Measurements from ENCODE around the gene SUV39H2.

The SUV39H2 gene

DNA sequence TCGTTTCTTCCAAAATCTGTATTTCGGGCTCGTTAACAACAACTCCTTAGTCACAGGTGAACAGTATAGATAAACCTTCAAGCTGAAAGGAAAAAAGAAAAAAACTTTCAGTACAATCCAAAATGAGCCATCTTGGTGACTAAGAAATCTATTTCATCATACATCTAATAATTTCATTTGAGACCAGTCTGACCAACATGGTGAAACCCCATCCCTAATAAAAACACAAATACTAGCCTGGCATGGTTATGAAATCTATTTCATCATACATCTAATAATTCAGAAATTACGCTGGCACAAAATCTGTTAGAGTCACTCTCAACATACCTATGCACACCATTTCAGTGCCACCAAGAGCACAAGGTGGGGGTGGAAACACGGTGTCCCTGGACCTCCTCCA is 66.4 kb downstream of the SUV39H2 start:
- WGBS (ENCODE audit: insufficient coverage): 100% methylated on average over 1 of the region's 5 CpGs
- Histone ChIP-seq H3K4me3 (ENCODE audit: control insufficient read depth in 1 of 7, extremely low read depth in 1 of 7, insufficient read depth in 4 of 7, low read depth in 2 of 7, low read length in 6 of 7) (no peak overlapping the region), H3K36me3 (ENCODE audit: control insufficient read depth in 4 of 4, insufficient read depth in 4 of 4, low read length in 3 of 4) (peaks cover 13 to 68% (median 38%) of the 10 kb centered on the region in 4 experiments), H3K27me3 (replicated peaks in 2 of 5; ENCODE audit: control insufficient read depth in 4 of 5, insufficient read depth in 5 of 5, low read length in 4 of 5) (no peaks in the 10 kb centered on the region), H3K4me1 (ENCODE audit: control extremely low read depth in 1 of 4, control insufficient read depth in 4 of 4, insufficient read depth in 4 of 4, low read length in 3 of 4) (peaks cover 0 to 9% (median 3%) of the 10 kb centered on the region in 4 experiments), H3K9me3 (ENCODE audit: control extremely low read depth in 1 of 5, control insufficient read depth in 4 of 5, insufficient read depth in 2 of 5, low read depth in 1 of 5, low read length in 4 of 5) (no peaks in the 10 kb centered on the region), H3K27ac (ENCODE audit: insufficient read depth in 1 of 2, low read depth in 1 of 2, low read length in 2 of 2, poor library complexity in 1 of 2, severe bottlenecking in 2 of 2) (no peak overlapping the region)
- POLR2A ChIA-PET: no interaction called here
- CTCF ChIA-PET: no interaction called here
- DNase-seq: no peak

- 100% methylated on average over 1 of the region's 1 CpG for whole genome bisulfite sequencing (ENCODE audit: insufficient coverage)
- POLR2A ChIA-PET: no interaction called here
- Histone ChIP-seq H3K4me1 (ENCODE audit: control extremely low read depth in 1 of 4, control insufficient read depth in 4 of 4, insufficient read depth in 4 of 4, low read length in 3 of 4) (peaks cover 6 to 28% (median 20%) of the 10 kb centered on the region in 4 experiments), H3K4me3 (ENCODE audit: control insufficient read depth in 1 of 7, extremely low read depth in 1 of 7, insufficient read depth in 4 of 7, low read depth in 2 of 7, low read length in 6 of 7) (no peak overlapping the region), H3K9me3 (ENCODE audit: control extremely low read depth in 1 of 5, control insufficient read depth in 4 of 5, insufficient read depth in 2 of 5, low read depth in 1 of 5, low read length in 4 of 5) (no peaks in the 10 kb centered on the region), H3K27me3 (replicated peaks in 2 of 5; ENCODE audit: control insufficient read depth in 4 of 5, insufficient read depth in 5 of 5, low read length in 4 of 5) (no peaks in the 10 kb centered on the region), H3K36me3 (ENCODE audit: control insufficient read depth in 4 of 4, insufficient read depth in 4 of 4, low read length in 3 of 4) (peaks cover 12 to 62% (median 35%) of the 10 kb centered on the region in 4 experiments), H3K27ac (ENCODE audit: insufficient read depth in 1 of 2, low read depth in 1 of 2, low read length in 2 of 2, poor library complexity in 1 of 2, severe bottlenecking in 2 of 2) (no peak overlapping the region)
- no peak for DNase-seq
- CTCF ChIA-PET: interaction anchor here (0.8 kb wide), 1 partner anchor 42 kb away, joined by 3 read pairs; no protein-coding TSS in a partner anchor
These were observed 68.6 kb downstream of the SUV39H2 start for GRCh38 chr10:14947268-14947667.

- ChIA-PET POLR2A (no interaction called here), CTCF (interaction anchor here (1.0 to 1.7 kb wide), 3 partner anchors 9 to 22 kb away, joined by 3 to 4 read pairs (median 3); partner anchors contain the start of gene MEIG1)
- no CpG with 5 or more reads among the region's 5 CpGs for WGBS (ENCODE audit: insufficient coverage)
- no peak for DNase-seq
- Histone ChIP-seq H3K9me3 (ENCODE audit: control extremely low read depth in 1 of 5, control insufficient read depth in 4 of 5, insufficient read depth in 2 of 5, low read depth in 1 of 5, low read length in 4 of 5) (no peaks in the 10 kb centered on the region), H3K4me1 (ENCODE audit: control extremely low read depth in 1 of 4, control insufficient read depth in 4 of 4, insufficient read depth in 4 of 4, low read length in 3 of 4) (peaks cover 15 to 42% (median 36%) of the 10 kb centered on the region in 4 experiments), H3K27me3 (replicated peaks in 2 of 5; ENCODE audit: control insufficient read depth in 4 of 5, insufficient read depth in 5 of 5, low read length in 4 of 5) (no peaks in the 10 kb centered on the region), H3K4me3 (ENCODE audit: control insufficient read depth in 1 of 7, extremely low read depth in 1 of 7, insufficient read depth in 4 of 7, low read depth in 2 of 7, low read length in 6 of 7) (no peak overlapping the region), H3K36me3 (ENCODE audit: control insufficient read depth in 4 of 4, insufficient read depth in 4 of 4, low read length in 3 of 4) (peaks cover 12 to 51% (median 31%) of the 10 kb centered on the region in 4 experiments), H3K27ac (ENCODE audit: insufficient read depth in 1 of 2, low read depth in 1 of 2, low read length in 2 of 2, poor library complexity in 1 of 2, severe bottlenecking in 2 of 2) (no peak overlapping the region)
These were observed 70.6 kb downstream of the SUV39H2 start for GRCh38 chr10:14949291-14949690.

GRCh38 chr10:14952851-14953423 is 74.3 kb downstream of the SUV39H2 start:
- Histone ChIP-seq H3K9me3 (ENCODE audit: control extremely low read depth in 1 of 5, control insufficient read depth in 4 of 5, insufficient read depth in 2 of 5, low read depth in 1 of 5, low read length in 4 of 5) (no peaks in the 10 kb centered on the region), H3K27ac (ENCODE audit: insufficient read depth in 1 of 2, low read depth in 1 of 2, low read length in 2 of 2, poor library complexity in 1 of 2, severe bottlenecking in 2 of 2) (peak overlapping the region in 1 of 2 experiments; percentile 82), H3K4me1 (ENCODE audit: control extremely low read depth in 1 of 4, control insufficient read depth in 4 of 4, insufficient read depth in 4 of 4, low read length in 3 of 4) (peaks cover 20 to 53% (median 43%) of the 10 kb centered on the region in 4 experiments), H3K27me3 (replicated peaks in 2 of 5; ENCODE audit: control insufficient read depth in 4 of 5, insufficient read depth in 5 of 5, low read length in 4 of 5) (no peaks in the 10 kb centered on the region), H3K36me3 (ENCODE audit: control insufficient read depth in 4 of 4, insufficient read depth in 4 of 4, low read length in 3 of 4) (peaks cover 0 to 21% (median 11%) of the 10 kb centered on the region in 4 experiments), H3K4me3 (ENCODE audit: control insufficient read depth in 1 of 7, extremely low read depth in 1 of 7, insufficient read depth in 4 of 7, low read depth in 2 of 7, low read length in 6 of 7) (peak overlapping the region; percentile 81 to 92 (median 88))
- ChIA-PET CTCF (interaction anchor here (0.8 to 1.8 kb wide), 6 partner anchors 17 to 154 kb away, joined by 3 to 4 read pairs (median 3); no protein-coding TSS in a partner anchor), POLR2A (no interaction called here)
- DNase-seq: no peak
- 64% methylated on average over 6 of the region's 10 CpGs for WGBS (ENCODE audit: insufficient coverage)

GRCh38 chr10:14953424-14954000 is 74.8 kb downstream of the SUV39H2 start:
- Histone ChIP-seq H3K9me3 (ENCODE audit: control extremely low read depth in 1 of 5, control insufficient read depth in 4 of 5, insufficient read depth in 2 of 5, low read depth in 1 of 5, low read length in 4 of 5) (no peaks in the 10 kb centered on the region), H3K4me1 (ENCODE audit: control extremely low read depth in 1 of 4, control insufficient read depth in 4 of 4, insufficient read depth in 4 of 4, low read length in 3 of 4) (peaks cover 20 to 53% (median 43%) of the 10 kb centered on the region in 4 experiments), H3K27me3 (replicated peaks in 2 of 5; ENCODE audit: control insufficient read depth in 4 of 5, insufficient read depth in 5 of 5, low read length in 4 of 5) (no peaks in the 10 kb centered on the region), H3K4me3 (ENCODE audit: control insufficient read depth in 1 of 7, extremely low read depth in 1 of 7, insufficient read depth in 4 of 7, low read depth in 2 of 7, low read length in 6 of 7) (peak overlapping the region; percentile 81 to 92 (median 88)), H3K36me3 (ENCODE audit: control insufficient read depth in 4 of 4, insufficient read depth in 4 of 4, low read length in 3 of 4) (peaks cover 0 to 16% (median 8%) of the 10 kb centered on the region in 4 experiments), H3K27ac (ENCODE audit: insufficient read depth in 1 of 2, low read depth in 1 of 2, low read length in 2 of 2, poor library complexity in 1 of 2, severe bottlenecking in 2 of 2) (peak overlapping the region; percentile 53 to 82)
- DNase-seq: peak in 2 of 3 donors; percentile 20 to 42
- WGBS (ENCODE audit: insufficient coverage): 0% methylated on average over 28 of the region's 32 CpGs
- POLR2A ChIA-PET: interaction anchor here (0.9 kb wide), 1 partner anchor 76 kb away, joined by 3 read pairs; no protein-coding TSS in a partner anchor
- CTCF ChIA-PET: interaction anchor here (0.8 to 1.8 kb wide), 6 partner anchors 18 to 153 kb away, joined by 3 to 4 read pairs (median 3); no protein-coding TSS in a partner anchor

Measured in common myeloid progenitor, CD34-positive (primary cell).